CD4-positive, alpha-beta T cell treated with Interferon gamma for 1 hour (primary cell): ENCODE data around the gene GATA2.

Source experiments
- DNase-seq: peaks from one replicate; pipeline ENCODE4 v3.0.0-alpha.2; 2020

The GATA2 gene

DNA sequence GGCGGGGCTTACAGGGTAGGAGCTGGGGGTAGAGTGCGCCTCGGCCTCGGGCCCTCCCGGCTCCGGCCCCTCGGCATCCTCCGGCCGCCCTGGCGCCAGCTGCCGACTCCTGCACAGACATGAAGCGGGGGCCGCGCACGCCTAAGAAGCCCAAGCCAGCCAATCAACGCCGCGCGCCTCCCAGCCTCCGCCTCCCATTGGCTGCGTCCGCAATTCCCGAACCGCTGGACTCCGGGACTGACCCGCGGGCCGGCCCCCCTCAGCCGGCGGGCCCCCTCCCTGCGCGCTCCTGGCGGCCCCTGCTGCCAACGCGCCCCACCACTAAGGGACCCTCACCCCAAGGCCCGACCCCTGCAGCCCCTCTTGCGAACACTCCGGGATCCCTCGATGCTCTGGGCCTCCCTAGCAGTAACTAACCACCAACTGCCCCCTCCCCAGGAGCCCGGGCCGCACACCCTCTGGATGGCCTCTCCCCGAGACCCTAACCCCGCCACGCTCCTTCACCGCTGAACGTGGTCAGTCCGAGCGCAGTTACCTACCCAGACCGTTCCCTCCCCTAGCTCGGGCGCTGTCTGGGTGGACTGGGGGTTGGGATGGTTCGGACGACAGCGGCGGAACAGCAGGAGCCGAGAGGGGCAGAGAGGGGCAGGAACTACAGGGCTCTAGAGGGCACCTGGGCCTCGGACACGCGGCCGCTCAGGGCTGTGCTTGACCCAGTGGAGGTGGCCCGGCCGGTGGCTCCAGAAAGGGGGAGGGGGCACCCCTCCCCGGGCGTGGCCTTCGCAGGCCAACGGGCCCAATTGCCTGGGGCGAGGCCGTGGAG is 5.0 kb downstream of the GATA2 start:
- peak; percentile 36 for DNase-seq

DNA sequence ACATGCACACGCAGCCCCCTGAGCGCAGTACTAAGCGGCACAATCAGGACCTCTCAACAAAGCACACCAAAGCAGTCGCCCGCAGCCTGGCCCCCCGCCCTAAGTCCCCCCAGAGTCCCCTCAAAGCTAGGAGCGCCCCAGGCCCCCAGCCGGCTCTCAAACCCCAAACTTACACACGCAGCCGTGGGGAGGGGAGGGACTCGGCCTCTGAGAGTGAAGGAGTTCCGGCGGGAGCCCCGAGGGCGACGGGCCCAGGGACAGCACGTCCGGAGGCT is 5.5 kb downstream of the GATA2 start:
- DNase-seq: no peak

DNA sequence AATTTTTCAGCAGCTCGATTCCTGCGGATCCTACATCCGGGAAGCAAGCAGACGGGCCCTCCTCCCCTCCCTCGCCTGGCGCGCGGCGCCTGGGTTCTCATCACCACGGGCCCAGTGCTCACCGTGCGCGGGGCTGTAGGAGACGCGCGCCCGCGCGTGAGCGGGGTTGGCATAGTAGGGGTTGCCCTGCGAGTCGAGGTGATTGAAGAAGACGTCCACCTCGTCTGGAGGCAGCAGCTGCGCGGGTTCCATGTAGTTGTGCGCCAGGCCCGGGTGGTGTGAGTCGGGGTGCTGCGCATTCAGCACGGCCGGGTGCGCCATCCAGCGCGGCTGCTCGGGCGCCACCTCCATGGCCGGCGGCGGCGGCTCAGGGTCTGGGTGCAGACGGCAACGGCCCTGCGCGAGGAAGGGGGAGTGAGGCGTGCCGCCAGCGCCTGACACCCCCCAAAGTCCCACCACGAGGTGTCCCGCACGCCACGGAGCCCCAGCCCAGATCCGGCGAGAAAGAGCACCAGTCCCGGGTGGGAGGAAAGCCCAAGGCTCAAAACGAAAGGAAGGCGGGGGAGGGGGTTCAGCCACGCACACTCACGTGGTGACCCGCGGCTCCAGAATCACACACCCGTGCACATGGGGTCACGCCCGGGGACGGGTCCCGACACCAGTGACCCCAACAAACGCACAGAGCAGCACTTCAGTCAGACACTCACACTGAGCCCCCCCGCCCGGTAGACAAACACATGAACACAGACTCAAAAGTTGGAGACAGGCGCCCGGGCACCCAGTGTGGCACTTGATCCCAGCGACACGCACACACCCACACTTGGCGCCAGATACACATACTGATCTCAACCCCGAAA is 6.1 kb downstream of the GATA2 start:
- no peak for DNase-seq

DNA sequence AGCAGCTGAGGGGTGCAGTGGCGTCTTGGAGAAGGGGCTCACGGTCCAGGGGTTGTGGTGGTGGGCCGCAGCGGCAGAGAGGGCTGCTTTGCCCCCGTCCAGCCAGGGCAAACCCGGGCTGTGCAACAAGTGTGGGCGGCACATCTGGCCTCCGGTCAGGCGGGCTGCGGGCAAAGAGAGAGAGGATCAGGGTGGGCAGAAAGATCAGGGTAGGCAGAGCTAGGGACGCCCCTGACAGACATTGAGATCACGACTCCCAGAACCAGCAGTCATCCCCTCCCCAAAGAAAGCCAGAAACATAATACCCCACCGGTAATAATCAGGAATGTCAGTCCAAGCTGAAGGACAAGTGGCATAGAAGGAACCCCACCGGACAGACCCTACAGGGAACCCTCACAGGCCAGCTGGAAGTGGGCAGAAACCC is 6.8 kb downstream of the GATA2 start:
- DNase-seq: no peak

DNA sequence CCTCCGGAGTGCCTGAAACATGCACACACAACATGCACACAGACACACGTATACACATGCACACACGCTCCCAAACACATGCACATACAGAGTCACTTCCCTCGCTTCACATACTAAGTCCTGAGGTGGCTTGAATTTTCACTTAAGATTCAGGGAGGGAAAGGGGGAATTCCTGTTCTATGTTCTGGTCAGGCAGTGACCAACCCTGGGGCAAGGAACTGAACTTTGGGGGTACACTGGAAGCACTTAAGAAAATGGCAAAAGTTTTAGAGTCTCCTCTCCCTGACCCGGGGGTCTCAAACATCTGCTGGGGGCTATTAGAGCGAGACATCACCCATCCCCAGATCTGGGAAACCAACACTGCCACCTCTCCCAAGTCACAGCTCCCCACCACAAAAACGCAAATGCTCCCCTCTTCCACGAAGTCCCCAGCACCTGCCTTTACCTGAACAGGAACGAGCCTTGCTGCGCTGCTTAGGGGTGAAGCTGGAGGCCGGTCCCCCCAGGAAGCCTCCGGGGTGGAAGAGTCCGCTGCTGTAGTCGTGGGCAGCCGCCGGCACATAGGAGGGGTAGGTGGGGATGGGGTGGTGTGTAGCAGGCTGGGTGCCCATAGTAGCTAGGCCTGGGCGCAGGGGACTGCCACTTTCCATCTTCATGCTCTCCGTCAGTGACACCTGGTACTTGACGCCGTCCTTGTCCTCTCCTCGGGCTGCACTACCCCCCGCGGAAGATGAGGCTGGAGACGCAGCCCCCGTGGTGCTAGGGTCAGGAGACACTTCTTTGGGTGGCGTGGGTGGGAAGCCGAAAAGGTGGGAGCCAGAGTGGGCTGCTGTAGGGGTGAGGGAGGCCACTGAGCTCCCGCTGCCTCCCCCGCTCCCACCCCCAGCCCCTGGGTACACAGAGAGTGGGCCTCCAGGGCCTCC is 7.5 kb downstream of the GATA2 start:
- no peak for DNase-seq

DNA sequence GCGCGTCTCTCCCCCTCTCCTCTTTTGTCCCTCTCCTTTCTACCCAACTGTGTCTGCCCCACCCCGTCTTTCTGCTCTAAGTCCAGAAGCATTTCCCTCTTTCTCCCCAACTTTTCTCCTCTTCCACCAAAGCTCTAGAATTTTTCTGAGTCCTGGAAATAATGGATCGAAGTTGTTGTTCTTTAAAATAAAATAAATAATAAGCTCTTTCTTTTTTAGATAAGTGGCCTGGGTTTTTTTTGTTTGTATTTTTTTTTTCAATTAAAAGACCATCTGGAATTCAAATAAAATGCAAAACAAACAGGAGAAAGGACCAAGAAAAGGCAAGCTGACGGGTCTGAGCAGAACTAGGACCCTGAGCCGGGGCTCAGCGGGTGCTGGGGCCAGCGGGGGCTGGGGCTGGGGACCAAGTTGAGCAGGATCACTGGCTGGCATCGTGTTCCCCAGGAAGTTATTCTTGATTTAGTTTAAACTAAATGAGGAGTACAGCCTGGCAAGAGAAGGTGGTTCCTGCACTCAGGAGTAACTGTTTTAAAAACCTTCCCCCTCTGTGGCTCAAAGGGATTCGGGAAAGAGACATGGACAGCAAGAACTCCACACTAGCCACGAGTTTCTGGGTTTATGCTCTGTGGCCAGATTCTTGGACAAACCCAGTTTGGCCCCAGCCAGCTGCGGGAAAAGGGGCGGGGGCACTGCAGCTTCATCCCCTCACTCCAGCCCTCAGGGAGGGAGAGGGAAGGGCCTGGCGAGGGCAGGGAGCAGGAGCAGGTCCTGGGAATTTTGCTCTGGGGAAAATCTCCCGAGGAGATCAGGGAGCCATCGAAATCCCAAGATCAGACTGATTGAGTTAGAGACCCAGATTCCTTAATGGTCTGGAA is 8.4 kb downstream of the GATA2 start:
- DNase-seq: no peak

DNA sequence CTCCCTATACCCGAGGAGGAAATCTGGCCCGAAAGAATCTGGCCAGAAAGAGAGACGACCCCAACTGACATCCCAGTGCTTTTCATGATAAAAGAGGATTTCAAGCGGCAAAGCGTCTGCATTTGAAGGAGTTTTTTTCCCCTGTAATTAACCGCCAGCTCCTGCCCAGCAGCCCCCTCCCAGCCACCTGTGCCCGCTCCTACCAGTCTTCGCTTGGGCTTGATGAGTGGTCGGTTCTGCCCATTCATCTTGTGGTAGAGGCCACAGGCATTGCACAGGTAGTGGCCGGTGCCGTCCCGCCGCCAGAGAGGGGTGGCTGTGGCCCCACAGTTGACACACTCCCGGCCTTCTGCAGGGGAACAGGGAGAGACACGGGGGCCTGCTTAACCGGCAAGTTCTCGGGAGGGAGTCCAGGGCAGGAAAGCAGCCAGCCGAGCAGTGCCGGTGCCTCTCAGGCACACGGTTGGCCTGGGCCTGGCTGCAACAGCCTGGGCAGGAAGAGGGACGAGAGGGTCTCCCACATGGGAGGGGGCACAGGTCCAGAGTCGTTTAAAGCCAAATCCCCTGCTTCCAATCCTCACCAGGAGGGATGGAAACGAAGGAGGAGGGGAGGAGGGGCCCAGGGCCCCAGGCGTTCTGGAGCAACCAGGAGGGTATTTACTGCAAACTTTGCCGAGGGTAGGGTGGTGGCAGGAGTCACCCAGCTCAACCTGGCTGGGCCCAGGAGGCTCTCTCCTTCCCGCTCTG is 9.2 kb downstream of the GATA2 start:
- DNase-seq: no peak

DNA sequence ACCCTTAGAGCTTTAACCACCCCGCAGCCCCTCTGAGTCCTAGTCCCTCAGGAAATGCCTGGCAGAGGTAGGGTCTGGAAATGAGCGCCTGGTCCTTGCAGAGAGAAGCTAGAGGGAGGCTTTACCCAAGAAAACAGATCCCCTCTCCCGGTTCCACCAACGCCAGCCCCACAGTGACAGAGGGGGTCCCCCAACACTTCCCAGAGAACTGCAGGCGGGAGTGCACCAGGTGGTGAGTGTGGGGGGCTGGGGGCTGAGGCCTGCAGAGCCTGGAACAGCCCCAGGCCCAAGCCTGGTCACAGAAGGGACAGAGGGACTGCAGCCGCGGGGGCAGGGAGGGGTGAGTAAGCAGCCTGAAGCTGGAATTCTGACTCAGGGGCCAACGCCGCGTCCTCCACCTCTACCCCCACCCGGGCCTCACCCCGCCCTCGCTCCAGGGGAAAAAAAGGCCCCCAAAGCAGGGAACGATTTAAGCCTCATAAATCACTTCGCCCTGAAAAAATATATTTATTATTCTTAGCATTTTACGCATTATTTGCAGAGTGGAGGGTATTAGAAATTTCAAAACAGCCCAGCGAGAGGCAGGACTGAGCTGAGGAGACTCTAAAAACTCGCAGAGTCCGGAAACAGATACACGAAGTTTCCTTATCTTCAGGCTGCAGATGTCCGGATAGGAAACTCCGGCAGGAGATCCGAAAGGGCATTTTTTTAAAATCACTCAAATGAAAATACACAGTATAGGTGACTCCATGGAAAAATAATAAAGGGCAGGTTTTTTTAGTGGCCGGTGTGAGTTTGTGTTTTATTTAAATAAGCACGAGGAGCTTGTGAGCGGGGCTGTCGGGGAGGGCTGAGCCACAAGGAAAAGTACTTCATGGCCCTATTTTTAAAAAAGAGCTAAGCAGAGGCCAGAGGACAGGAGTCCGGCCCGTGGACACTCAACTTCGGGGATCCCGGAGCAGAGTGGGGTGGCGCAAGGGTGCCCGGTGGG is 10.0 kb downstream of the GATA2 start:
- DNase-seq: no peak

DNA sequence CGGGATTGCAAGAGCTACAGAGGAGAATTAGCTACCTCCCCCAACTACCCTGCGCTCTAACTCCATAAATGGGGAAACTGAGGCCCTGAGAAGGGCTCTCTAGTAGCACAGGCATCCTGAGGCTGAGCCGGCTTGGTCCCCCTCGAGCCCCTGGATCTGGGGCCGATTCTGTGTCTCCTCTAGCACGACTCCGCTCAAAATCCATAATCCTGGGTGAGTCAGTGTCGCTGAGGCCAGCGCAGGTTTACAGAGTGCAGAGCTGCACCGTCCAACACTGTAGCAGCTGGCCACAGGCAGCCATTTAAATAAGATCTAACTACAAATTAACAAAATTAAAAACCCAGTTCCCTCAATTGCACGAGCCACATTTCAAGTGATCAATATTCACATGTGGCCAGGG is 10.8 kb downstream of the GATA2 start:
- no peak for DNase-seq

DNA sequence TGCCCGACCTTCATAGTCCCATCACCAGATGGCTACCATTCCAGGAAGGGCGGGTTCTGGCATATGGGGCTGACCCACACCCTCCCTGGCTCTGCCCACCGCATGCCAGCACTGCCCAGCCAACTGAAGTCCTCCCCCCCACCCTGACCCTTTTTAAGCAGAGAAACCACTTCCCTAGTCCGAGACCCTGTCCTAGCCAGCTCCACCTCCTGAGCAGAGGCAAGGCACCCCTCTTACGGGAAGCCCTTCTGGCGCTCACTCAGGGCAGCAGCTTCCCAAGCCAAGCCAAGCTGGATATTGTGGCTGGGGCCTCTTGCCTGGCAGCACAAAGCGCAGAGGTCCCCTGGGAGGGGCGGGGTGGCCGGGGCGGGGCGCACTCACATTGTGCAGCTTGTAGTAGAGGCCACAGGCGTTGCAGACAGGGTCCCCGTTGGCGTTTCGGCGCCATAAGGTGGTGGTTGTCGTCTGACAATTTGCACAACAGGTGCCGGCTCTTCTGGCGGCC is 11.5 kb downstream of the GATA2 start:
- DNase-seq: no peak

DNA sequence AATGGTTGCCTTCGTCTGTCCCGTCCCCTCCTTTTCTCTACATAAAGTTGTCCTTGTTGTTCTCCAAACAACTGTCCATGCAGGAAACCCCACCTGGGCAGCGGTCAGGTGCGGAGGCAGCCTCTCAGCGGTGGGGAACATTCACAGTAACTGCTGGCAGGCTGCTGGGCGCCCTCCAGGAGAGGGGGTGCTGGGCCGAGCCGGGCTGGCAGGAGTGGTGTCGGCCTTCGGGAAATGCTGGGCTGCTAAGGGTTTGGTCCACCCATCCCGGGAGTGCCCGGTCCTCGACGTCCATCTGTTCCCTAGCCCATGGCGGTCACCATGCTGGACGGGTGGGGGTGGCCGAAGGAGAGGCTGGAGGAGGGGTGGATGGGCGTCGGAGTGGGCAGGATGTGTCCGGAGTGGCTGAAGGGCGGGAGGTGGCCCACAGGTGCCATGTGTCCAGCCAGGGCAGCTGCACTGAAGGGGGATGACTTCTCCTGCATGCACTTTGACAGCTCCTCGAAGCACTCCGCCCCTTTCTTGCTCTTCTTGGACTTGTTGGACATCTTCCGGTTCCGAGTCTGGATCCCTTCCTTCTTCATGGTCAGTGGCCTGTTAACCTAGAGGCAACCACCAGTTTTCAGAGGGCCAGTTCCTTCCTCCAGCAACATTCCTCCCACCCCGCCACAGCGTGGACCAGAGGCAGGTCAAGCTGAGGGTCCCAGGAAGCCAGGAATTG is 12.1 kb downstream of the GATA2 start:
- DNase-seq: no peak

DNA sequence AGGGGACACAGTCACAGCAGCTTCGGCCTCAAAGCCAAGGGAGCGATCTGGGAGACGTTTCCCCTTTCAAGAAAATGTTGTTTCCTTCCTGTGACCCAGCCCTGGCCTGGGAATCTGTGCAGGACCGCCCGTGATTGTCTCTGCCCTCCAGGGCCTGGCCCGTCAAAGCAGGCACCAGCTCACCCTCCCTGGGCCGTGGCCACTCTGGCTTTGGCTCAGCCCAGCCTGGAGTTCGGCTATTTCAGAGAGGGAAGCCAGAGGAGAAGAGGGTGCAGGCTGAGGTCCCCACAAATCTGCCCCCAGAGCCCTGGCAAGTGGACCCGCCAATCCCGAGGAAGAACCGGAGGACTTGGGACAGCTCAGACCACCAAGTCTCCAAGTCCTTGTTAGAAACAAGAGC is 12.7 kb downstream of the GATA2 start:
- DNase-seq: no peak

DNA sequence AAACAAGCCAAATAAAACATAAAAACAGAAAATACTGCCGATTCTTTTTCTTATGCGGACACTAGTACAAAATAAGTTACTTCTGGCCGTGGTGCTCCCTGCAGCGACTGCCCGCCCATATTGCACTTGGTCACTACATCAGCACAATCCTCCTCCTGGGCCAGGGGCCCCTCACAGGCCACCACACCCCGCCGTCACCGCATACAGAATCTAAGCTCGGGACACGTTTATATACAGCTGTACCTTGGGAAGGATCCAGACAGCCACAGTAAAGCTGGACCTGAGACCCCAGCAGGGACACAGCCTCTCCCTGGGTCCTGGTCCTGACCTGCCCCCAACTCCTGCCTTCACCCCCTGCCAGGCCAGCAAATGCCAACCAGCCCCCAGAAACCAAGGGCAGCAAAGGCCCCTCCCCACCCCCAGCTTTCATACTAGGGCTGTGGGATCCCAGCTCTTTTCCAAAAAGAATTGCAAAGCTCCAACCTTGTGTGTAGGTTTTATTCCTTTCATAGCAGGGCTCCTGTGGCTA is 13.4 kb downstream of the GATA2 start:
- no peak for DNase-seq

DNA sequence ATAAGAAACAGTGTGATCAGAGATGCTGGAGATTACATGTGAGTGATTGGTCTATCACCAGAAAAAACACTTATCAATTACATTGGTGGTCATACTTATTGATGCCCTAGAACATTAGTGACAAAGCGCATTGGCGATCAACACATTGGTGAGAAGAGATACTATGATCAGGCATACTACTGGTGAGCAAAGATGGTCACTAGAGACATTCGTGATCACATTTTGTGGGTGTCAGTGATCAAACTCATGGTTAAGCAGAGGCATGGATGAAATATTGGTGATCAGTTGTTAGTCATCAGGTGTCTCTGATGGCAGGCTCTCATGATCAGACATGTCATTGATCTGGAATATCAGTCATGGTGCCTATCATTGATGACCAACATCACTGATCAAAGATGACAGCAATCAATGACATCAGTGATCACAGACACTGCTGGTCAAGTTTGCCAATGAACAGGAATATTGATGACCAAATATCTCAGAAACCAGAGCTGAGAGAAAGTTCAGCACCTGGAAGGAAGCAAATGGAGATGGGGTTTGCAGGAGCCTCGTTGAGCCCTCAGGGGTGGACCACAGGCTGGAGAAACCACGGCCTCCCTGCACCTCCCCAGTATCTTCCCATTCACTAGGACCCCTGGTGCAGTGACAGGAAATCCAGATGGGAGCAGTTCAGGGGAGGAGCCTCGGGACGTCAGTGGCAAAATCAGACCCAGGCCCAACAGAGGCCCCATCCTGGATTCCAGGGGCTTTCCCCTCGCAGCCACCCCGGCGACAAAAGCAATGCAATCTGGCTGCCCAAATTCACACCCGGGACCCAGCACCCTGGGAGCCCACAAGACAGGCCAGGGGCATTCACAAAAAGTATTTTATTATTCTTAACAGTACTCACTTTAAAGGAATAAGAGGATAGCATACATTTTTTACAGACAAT is 14.2 kb downstream of the GATA2 start:
- no peak for DNase-seq

DNA sequence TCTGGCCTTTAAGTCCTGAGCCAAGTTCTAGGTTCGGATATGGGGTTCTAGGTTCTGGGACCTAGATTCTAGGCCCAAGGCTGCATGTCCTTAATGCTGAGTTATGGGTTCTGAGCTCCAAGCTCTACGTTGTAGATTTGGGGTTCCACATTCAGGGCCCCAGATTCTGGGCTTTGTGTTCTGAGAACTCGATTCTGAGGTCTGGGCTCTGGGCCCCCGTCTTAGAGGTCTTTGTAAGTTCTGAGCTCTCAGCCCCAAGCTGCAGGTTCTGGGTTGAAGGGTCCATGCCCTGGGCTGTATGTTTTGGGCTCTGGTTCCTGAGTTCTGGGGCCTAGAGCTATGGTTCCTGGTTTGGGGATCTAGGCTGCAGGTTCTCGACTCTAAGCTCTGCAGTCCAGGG is 16.3 kb downstream of the GATA2 start:
- DNase-seq: no peak

DNA sequence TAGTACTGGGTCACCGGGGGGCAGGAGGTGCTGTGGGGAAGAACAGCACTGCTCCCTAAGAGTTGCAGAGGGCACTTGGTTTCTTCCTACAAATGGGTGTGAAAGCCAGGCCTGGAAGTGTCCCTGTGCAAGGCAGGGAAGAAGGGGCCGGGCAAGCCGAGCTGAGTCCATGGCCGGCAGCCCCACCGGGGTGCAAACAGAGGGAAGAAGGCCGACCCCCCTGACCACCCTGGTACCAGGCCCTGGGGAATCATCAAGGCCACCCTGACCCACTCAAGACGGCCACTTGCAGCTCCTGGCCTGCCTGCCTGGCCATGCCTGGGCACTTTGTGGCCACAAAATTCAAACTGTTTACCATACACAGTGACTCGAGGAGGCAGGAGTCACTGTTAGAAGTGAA is 17.6 kb downstream of the GATA2 start:
- no peak for DNase-seq

DNA sequence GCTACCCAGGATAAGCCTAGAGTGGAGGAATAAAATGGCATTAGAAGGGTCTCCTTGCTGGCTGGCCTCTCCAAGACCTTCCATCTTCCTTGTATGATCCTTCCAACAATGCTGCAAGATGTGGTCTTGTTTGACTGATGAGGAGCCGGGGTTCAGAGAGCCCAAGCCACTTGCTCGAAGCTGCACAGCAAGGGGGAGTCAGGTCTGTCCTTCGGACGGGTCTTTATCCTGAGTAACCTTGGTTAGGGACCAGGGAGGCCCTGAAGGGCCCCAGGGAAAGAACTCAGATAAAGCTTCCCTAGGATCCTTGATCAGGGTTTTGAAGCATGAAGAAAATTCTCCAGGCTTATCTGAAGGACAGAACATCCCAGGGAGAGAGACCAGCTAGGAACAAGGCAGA is 19.3 kb downstream of the GATA2 start:
- no peak for DNase-seq

DNA sequence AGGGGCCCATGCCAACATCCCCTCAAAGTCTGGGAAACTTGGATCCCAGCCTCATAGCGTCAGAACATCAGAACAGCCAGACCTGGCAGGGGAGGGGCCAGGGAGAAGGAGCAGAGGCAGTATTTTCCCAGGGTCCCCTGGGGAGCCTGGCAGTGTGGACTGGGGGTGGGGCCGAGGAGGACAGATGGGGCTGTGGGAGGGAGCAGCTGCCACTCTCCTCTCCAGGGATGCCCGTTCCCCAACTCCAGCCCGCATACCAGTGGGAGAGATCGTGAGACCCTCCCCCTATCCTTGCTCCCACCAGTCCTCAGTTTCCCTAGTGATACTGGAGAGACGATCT is 19.9 kb downstream of the GATA2 start:
- no peak for DNase-seq
